HS-27A (cell line): ENCODE measurements around the gene PRPH2.
"Not testable (repeated sequence)": the region's sequence is repeated elsewhere in the genome, so short reads cannot be mapped to it uniquely, and the experiment has no call there.

Experiments
- DNase-seq: peaks from one replicate; pipeline ENCODE4 v3.0.0-alpha.2; 2012; ENCODE audit warnings: low read depth, missing footprints

PRPH2 gene

GRCh38 chr6:42698217-42698616 lies 24.2 kb downstream of the PRPH2 start:
- no peak for DNase-seq

DNA sequence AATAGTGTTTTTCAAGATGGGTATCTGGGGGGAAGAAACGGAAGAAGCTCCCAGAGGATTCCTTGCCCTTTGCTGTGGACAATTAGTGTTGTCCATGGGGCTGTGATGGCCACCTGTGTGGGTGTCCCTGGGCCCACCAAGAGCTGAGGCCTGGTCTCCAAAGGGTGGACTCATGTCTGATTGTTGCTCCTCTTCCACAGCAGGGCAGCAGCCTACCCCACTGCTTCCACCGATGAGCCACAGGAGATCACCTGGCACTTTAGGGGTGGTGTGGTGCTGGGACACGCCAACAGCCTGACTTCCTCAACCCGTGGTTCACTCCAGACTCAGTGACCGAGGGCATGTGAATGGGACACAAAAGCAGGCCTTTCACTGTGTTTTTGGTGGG lies 25.1 kb downstream of the PRPH2 start:
- no peak for DNase-seq

DNA sequence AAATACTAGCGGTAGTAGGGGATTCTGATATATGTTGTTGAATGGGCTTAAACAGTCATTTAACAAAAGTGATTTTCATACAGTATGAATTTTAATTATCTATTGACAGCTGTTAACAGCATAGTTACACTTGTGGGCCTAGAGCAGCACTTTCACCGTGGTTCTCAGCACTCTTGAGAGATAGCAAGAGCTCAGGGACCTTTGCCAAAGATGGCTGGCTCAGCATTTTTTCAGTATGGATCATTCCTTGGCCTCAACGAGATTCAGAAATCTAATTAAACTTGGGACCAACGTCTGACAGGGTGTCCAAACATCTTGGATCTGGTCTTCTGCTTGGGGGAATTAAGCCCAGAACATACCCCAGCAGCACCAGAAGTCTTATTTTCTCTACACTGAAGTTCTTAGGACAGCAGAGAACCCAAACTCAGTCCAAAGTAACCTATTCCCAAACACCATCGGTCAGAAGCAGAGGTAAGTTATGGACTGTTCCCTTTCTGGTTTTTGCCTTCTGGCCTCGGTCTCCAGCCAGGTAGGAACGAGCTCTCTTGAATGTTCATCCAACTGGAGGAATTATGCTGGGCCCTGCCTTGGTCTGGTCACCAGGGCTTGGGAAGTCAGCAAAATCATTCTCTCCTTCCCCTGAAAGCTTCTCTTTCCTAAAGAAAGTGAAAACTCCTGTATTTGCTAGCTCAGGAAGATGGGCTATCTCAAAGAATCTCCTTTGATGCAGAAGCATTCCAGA lies 25.7 kb downstream of the PRPH2 start:
- no peak for DNase-seq

DNA sequence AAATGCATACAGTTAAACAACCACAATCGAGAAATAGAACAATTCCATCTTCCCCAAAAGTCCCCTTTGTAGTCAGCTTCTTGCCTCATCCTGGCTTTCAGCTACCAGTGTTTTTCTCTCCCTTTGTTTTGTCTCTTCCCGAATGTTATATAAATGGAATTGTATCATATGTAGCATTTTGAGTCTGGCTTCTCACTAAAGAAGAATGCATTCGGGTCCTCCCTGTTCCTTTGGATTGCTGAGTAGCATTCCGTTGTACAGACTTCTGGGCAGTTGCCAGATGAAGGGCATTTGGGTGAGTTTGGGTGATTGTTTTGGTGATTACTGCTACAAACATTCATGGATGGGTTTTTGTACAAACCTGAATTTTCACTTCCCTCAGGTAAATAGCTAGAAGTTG lies 27.8 kb downstream of the PRPH2 start:
- peak; percentile 41 for DNase-seq

GRCh38 chr6:42693725-42694323 lies 28.6 kb downstream of the PRPH2 start:
- no peak for DNase-seq

DNA sequence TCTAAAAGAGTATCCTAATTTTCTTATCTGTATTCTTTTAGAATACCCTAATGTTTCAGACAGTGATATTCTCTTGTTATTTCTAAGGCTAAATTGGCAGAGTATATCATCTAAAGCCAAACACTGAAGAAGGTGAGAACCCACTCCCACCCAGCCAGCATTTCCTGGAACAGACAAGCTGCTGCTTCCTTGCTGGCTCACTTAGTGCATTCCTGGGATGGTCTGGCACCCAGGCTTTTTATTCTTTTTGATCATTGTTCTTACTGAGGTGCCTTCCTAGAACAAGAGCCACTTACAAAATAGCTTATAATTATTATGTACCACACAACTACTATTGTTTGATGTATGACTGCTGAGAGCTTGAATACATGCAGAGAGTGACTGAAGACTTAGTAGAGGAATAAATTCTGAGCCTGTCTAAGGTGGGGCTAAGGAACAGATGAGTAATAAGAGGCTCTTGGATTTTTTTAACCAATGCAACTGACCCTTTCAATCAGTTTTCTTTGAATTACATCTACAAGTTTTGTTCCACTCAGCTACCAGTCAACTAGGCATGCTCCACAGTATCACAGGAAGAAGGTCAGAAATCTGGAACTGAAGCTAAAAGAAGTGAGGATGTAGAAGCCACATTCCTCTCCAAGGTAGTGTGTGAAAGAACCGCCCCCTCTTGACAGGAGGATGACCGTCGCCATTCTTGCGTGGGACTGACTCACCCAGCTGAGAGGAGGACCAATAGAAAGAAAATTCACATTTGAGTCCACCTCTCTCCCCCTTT lies 30.1 kb downstream of the PRPH2 start:
- DNase-seq = no peak

GRCh38 chr6:42690872-42691271 lies 31.5 kb downstream of the PRPH2 start:
- no peak for DNase-seq

DNA sequence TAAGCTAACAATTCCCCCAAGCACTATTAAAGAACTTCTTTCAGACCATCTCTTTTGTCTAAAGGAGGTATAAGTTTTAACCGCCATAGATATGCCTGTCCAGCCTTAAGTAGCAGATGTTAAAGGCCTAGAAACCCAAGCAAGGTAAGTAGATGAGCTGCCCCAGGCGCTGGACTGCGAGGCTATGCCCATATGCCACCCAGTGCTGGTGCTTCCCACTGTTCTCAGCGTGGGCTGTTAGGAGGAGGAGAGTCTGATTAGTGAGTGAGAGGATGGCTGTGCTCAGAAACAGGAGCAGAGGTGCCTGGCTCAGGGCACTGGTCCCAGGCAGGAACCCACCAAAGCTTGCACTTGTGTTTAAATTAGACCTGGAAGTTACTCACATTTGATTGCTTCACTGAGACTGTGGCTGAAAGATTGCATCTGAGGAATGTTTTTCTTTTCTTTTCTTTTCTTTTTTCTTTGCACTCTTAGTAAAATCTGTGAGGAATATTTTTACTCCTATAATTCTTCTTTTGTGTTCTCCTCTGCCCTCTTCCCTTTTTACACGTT lies 32.2 kb downstream of the PRPH2 start:
- no peak for DNase-seq

DNA sequence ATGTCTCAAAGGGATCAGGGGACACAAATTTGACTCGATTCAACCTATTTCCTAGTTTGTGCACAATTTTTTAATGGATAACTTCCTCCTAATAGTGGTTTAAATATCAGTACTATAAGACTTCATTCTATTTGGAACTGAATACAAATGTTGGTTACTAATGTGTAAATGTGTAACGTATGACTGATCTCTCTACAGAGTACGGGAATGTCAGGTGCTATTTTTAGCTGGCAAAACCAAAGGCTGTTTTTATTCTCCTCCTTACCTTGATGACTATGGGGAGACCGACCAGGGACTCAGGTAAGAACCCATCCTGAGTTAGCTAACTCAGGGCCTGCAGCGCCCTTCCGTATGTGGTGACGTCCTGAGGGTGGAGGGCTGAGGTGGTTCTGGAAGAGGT lies 33.0 kb downstream of the PRPH2 start:
- DNase-seq = no peak

DNA sequence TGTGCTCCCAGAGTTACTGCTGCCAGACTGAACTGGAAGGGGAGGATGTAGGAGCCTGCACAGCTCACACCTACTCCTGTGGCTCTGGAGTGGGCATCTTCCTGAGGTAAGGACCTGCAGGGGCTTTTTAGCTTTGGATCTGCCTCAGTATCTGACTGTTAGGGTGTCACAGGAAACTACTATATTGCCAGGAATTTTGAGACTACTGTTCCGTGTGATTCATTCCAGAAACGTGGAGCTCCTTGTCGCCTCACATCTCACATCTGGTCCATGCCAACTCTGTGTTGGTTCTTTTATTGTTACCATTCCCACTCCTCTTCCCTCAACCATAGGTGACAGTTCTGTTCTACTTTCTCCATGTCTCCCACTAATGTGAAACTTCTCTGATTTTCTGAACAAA lies 34.1 kb downstream of the PRPH2 start:
- DNase-seq = no peak

- DNase-seq = no peak
Measured at GRCh38 chr6:42679358-42679757, 43.0 kb downstream of the PRPH2 start.

GRCh38 chr6:42674780-42675179 lies 47.6 kb downstream of the PRPH2 start:
- no peak for DNase-seq

DNA sequence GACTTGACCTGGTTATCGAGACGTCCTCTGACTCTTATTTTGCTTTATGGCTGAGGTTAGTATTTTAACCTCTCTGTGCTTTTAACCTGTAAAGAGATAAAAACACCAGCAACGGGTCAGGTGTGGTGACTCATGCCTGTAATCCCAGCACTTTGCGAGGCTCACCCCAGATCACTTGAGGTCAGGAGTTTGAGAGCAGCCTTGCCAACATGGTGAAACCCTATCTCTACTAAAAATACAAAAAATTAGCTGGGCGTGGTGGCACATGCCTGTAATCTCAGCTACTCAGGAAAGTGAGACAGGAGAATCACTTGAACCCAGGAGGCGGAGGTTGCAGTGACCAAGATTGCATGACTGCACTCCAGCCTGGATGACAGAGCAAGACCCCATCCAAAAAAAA lies 48.0 kb downstream of the PRPH2 start:
- not testable (repeated sequence) for DNase-seq

DNA sequence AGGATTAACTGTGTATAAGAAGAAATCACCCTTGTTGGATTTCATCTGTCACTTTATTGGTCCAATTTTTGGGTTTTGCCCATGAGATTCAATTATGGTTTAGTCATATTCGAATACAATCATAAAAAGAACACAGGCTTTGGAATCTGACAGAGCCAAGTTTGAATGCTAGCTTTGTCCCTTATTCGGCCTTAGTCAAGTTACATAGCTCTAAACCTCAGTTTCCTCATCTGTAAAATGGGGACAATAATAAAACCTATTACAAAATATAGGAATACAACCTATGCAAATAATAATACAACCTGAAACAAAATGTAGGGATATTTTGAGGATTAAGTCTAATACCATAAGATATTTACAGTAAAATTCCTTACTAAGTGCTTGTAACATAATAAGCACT lies 57.7 kb downstream of the PRPH2 start:
- no peak for DNase-seq

GRCh38 chr6:42661540-42662153 lies 60.8 kb downstream of the PRPH2 start:
- DNase-seq = peak; percentile 45

- no peak for DNase-seq
Measured at GRCh38 chr6:42659806-42660205, 62.6 kb downstream of the PRPH2 start.

- no peak for DNase-seq
Measured at GRCh38 chr6:42653851-42654250, 68.5 kb downstream of the PRPH2 start.

- DNase-seq = no peak
Measured at GRCh38 chr6:42652024-42652746, 70.2 kb downstream of the PRPH2 start.
